Loucy (cell line): ENCODE data around the gene PNPLA7.

Source experiments
- EZH2phosphoT487 ChIP-seq: fragments of 200-600 bp; IDR thresholded peaks from 2 replicates; pipeline ENCODE4 v1.6.1; 2018; ENCODE audit warnings: antibody characterized with exemption, mild to moderate bottlenecking, moderate library complexity, borderline replicate concordance
- TF ChIP-seq, protein P1 (sequence below): fragments of 200-600 bp; sonication (generic); conservative IDR thresholded peaks from 2 replicates; pipeline ENCODE4 v1.5.1; 2014; ENCODE audit warnings: mild to moderate bottlenecking, antibody characterized with exemption, low read length

DNA sequence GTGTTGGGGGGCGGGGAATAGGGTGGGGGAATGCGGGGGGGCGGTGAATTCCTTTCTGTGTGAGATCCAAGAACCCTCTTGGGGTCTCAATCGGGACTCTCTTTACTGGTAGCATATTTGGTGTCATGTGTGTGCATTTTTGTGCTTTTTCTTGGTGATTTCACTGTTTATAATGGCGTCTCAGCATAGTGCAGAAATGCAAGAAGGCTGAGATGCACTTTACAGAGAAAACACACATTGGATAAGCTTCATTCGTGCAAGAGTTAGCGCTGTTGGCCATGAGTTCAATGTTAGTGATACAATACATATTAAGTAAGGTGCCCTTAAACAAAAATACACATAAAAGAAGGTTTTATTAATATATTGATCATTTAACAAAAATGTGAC lies 108.3 kb downstream of the PNPLA7 start:
- TF ChIP-seq EZH2phosphoT487 = no peak
- TF ChIP-seq, protein P1, sequence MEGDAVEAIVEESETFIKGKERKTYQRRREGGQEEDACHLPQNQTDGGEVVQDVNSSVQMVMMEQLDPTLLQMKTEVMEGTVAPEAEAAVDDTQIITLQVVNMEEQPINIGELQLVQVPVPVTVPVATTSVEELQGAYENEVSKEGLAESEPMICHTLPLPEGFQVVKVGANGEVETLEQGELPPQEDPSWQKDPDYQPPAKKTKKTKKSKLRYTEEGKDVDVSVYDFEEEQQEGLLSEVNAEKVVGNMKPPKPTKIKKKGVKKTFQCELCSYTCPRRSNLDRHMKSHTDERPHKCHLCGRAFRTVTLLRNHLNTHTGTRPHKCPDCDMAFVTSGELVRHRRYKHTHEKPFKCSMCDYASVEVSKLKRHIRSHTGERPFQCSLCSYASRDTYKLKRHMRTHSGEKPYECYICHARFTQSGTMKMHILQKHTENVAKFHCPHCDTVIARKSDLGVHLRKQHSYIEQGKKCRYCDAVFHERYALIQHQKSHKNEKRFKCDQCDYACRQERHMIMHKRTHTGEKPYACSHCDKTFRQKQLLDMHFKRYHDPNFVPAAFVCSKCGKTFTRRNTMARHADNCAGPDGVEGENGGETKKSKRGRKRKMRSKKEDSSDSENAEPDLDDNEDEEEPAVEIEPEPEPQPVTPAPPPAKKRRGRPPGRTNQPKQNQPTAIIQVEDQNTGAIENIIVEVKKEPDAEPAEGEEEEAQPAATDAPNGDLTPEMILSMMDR = no peak
